DMS53 (cell line): ENCODE measurements around the gene VSIG4.
"Not testable (repeated sequence)": the region's sequence is repeated elsewhere in the genome, so short reads cannot be mapped to it uniquely, and the experiment has no call there.

ENCODE experiments used
- DNase-seq: peaks from one replicate; lab custom pipeline; 2025; lab: John Stamatoyannopoulos, UW

VSIG4 gene

GRCh38 chrX:66039944-66040343, at the start of gene VSIG4:
TSS of gene VSIG4 (minus strand) at chrX:66040080. CDS start at chrX:66039998, 82 bp downstream.
- DNase-seq, result no peak

DNA sequence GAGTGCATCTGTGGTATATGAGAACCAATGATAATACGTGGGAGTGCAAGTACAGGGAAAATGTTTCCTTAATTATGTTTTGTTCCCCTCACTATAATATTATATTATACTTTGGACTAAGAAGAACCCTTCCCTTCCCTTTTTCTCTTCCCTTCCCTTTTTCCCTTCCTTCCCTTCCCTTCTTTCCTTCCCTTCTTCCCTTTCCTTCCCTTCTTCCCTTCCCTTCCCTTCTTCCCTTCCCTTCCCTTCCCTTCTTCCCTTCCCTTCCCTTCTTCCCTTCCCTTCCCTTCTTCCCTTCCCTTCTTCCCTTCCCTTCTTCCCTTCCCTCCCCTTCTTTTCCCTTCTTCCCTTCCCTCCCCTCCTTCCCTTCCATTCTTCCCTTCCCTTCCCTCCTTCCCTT, 36.9 kb upstream of the VSIG4 start:
- DNase-seq, result no peak

- DNase-seq, result peak; percentile 4
Observed at GRCh38 chrX:66074920-66075879, 35.3 kb upstream of the VSIG4 start.

DNA sequence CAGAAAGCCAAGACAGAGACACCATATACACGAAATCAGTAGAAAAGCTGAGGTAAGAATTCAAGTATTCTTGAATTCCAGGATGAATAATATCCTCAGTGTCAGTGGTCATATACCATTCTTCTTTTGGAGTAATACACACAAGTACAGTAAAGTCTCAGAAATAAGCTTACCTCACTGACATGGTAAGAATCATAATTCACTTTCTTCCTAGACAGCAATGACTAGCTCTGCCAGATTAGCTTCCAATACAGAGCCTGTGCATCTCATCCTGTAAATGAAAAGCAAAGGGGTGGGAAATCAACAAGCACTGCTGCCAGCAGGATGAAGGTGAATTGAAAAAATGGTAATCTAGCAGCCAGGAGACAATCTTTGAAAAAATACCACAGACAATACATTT, 31.2 kb upstream of the VSIG4 start:
- no peak for DNase-seq

DNA sequence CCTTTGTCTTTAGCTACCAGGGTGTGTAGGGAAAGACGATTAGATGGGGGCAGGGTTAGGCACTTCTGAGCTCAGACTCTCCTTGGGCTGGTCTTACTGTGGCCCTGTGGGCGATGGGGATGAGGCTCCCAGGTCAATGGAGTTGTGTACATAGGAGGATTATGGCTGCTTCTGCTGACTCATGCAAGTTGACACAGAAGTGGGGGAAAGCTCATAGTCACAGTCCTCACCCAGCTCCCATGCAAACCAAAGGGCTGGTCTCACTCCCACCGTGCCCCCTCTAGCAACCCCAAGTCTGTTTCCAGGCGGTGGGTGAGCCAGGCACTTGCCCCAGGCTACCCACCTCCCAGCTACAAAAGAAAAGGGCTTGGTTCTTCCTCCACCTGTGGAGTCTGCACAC, 24.4 kb upstream of the VSIG4 start:
- DNase-seq, result no peak

DNA sequence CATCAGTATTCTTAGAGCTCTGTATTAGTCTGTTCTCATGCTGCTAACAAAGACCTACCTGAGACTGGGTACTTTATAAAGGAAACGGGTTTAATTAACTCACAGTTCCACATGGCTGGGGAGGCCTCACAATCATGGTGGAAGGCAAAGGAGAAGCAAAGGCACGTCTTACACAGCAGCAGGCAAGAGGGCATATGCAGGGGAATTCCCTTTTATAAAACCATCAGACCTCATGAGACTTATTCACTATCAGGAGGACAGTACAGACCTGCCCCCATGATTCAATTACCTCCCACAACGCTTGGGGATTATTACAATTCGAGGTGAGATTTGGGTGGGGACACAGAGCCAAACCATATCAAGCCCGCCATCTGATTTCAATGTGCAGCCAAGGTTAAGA, 17.1 kb upstream of the VSIG4 start:
- DNase-seq, result not testable (repeated sequence)

GRCh38 chrX:66054978-66055377, 15.1 kb upstream of the VSIG4 start:
- DNase-seq, result no peak

DNA sequence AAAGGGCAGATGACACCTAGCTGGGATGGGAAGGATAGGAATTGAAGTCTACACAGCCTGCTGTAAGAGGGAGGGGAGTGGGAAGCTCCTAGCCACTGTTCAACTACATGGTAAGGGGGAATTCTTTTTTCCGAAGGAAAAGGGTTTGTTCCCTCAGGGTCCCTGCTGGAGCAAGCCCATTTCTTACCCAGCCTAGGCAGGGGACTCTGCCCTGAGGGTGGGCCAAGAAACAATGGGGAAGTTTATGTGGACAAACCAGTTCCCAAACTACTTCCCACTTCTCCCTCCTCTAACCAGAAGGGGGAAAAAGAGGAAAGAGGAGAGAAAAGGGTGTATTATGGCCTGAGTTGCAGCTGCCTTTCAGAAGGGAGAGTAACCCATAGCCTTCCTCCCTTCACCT, 13.5 kb upstream of the VSIG4 start:
- DNase-seq, result no peak

DNA sequence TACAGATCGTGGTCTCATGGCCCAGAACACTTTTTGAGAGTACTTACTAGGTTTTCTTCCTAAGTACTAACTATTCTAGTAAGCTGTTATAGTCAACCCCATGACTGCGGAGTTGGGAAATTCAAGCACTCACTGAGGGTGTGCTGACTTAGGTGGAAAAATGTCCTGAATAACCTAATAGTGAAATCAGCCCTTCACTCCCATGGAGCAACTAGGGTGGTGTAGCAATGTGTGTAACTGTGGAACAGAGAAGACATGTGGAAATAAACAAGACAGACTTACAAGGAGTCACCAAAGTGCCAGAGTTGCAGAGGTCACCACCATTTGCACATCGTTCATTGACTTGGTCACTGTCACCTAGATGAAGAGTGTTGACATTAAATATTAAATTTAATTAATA, 12.1 kb upstream of the VSIG4 start:
- no peak for DNase-seq

DNA sequence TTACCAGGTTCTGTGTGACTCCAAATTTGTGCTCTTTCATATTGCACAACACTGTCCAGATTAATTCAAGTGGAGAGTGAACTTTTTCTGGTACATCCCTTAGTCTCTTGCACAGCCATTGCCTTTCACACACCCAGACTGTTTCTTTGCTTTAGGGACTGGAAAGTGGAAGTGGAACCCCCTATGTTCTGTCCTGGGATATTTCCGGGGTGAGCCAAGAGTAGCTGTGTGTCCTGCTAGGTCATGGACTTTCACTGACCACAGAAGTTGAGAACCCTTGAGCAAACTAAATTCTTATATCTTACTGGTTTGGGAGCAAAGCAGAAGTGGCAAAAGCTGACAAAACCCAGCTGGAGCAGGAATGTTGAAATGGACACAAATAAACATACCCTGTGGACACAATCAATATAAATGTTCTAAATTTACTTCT, 10.3 kb upstream of the VSIG4 start:
- DNase-seq, result no peak

DNA sequence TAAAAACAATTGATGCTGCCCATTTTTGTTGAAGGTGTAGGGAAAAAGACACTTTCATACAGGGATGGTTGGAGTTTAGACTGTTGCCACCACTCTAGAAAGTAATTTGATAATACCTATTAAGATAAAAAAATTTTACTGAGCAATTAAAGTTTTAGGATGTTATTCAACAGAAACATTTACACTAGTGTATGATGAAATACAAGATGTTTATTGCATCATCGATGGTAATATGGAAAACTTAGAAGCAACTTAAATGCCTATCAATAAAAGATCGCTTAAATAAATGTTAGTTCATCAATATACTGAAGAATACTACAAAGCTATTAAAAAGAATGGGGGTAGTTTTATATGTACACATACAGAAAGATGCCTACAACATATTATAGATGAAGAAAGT, 9.2 kb upstream of the VSIG4 start:
- no peak for DNase-seq

- DNase-seq, result no peak
Observed at GRCh38 chrX:66046612-66047235, 6.8 kb upstream of the VSIG4 start.

GRCh38 chrX:66045894-66046293, 6.0 kb upstream of the VSIG4 start:
- DNase-seq, result no peak

- no peak for DNase-seq
Observed at GRCh38 chrX:66043584-66043983, 3.7 kb upstream of the VSIG4 start.

- no peak for DNase-seq
Observed at GRCh38 chrX:66042307-66043077, 2.6 kb upstream of the VSIG4 start.

- no peak for DNase-seq
Observed at GRCh38 chrX:66038115-66038514, 1.8 kb downstream of the VSIG4 start.

DNA sequence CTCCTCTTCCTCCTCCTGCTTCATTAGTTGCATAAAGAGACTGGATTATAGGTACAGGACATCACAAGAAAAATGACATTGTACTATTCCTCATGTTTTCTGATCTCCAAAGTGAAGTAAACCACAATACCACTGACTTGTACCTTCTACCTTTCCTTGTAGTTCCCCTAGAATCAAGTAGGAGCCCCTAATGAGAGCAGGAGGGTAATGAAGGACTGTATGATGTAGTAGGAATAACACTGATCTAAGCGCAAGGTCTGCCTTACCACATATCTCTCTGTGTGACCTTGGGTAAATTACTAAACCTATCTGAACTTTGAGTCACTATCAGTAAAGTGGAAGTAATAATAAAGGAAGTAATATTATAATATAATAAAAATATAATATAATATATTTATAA, 3.6 kb downstream of the VSIG4 start:
- DNase-seq, result no peak

DNA sequence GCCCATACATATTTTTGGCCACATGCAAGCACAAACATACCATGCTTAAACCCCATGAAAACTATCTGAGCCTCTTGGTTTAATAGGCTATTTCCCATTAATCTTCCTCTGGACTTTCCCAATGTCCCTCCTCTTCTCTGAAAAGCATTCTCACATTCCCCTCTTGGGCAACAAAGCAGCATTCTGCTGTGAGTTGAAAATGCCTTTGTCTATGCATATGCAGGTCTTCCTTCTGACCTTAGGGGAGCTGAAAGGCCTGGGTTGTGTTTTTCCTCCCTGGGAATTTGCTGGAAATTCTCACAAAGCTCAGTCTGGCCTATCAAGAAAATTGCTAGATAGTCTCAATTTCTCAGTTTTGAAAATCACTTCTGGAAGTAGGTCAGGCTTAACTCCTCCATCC, 4.2 kb downstream of the VSIG4 start:
- DNase-seq, result no peak

- DNase-seq, result peak; percentile 37
Observed at GRCh38 chrX:66030505-66031317, 9.2 kb downstream of the VSIG4 start.

GRCh38 chrX:66028936-66029335, 10.9 kb downstream of the VSIG4 start:
- DNase-seq, result no peak

- no peak for DNase-seq
Observed at GRCh38 chrX:66024570-66024969, 15.3 kb downstream of the VSIG4 start.

GRCh38 chrX:66024092-66024467, 15.8 kb downstream of the VSIG4 start:
- no peak for DNase-seq
